Activated naive CD8-positive, alpha-beta T cell treated with anti-CD3 and anti-CD28 coated beads, Interleukin-2, amount 10 ng/mL, durations not matched to agents 7 days and 5 days (primary cell): ENCODE data around the gene SPECC1L. TPM values are rescaled to one million over a fixed set of nuclear protein-coding genes. Genes with fewer than 3 reads are reported as not detected.

Experiments used
- ATAC-seq: fragments of 150-1000 bp; cut with Tn5 transposase; one replicate; pipeline ENCODE4 v1.10.0; 2021; ENCODE audit warnings: low read depth, moderate library complexity
- POLR2A ChIA-PET: fragments of 350-600 bp; sonication (Branson Sonifier 250); formaldehyde crosslinking; loops from one replicate; lab custom pipeline; 2021; ENCODE audit warnings: antibody characterized with exemption; lab: Charles Lee
- DNase-seq: peaks from one replicate; pipeline ENCODE4 v3.0.0; 2021
- H3K27ac Mint-ChIP-seq: one replicate; pipeline ENCODE4 v1.8.0; 2022; ENCODE audit warnings: mild to moderate bottlenecking, mixed read lengths
- H3K27me3 Mint-ChIP-seq: one replicate; pipeline ENCODE4 v1.8.0; 2022; ENCODE audit warnings: mild to moderate bottlenecking, moderate library complexity, mixed read lengths
- H3K36me3 Mint-ChIP-seq: one replicate; pipeline ENCODE4 v1.8.0; 2021; ENCODE audit warnings: mild to moderate bottlenecking, mixed read lengths
- H3K4me1 Mint-ChIP-seq: one replicate; pipeline ENCODE4 v1.8.0; 2021; ENCODE audit warnings: mixed read lengths
- H3K4me3 Mint-ChIP-seq: one replicate; pipeline ENCODE4 v1.8.0; 2022; ENCODE audit warnings: mild to moderate bottlenecking, moderate library complexity, mixed read lengths
- H3K9me3 Mint-ChIP-seq: one replicate; pipeline ENCODE4 v1.8.0; 2021; ENCODE audit warnings: mixed read lengths
- total RNA-seq, 2 experiments: library from RNA; stranded (reverse); gene quantifications; one replicate each; pipeline ENCODE4 v1.2.3, GENCODE V29; 2021

Gene SPECC1L
- total RNA-seq, 2 experiments from 2014 or later, result 55.4 to 59.4 TPM

- no peaks in the 10 kb centered on the region for H3K9me3 Mint-ChIP-seq
- H3K4me1 Mint-ChIP-seq, result peaks cover 22% of the 10 kb centered on the region
- ATAC-seq (no peak), DNase-seq (no peak)
- no peak overlapping the region for H3K27ac Mint-ChIP-seq
- H3K27me3 Mint-ChIP-seq, result no peaks in the 10 kb centered on the region
- no peak overlapping the region for H3K4me3 Mint-ChIP-seq
- peaks cover 10% of the 10 kb centered on the region for H3K36me3 Mint-ChIP-seq
- POLR2A ChIA-PET, result no interaction called here
Measured at GRCh38 chr22:24443668-24444067, 173.0 kb downstream of the SPECC1L start.

GRCh38 chr22:24444251-24444650 is 173.6 kb downstream of the SPECC1L start:
- POLR2A ChIA-PET, result no interaction called here
- Mint-ChIP-seq H3K27me3 (no peaks in the 10 kb centered on the region), H3K4me1 (peaks cover 20% of the 10 kb centered on the region), H3K9me3 (no peaks in the 10 kb centered on the region), H3K27ac (no peak overlapping the region), H3K36me3 (peaks cover 10% of the 10 kb centered on the region), H3K4me3 (no peak overlapping the region)
- no peak for ATAC-seq
- no peak for DNase-seq

- H3K36me3 Mint-ChIP-seq, result peaks cover 10% of the 10 kb centered on the region
- no peak overlapping the region for H3K27ac Mint-ChIP-seq
- H3K4me3 Mint-ChIP-seq, result no peak overlapping the region
- POLR2A ChIA-PET, result no interaction called here
- no peak for DNase-seq
- H3K4me1 Mint-ChIP-seq, result peaks cover 19% of the 10 kb centered on the region
- no peaks in the 10 kb centered on the region for H3K9me3 Mint-ChIP-seq
- H3K27me3 Mint-ChIP-seq, result no peaks in the 10 kb centered on the region
- no peak for ATAC-seq
Measured at GRCh38 chr22:24444729-24445466, 174.3 kb downstream of the SPECC1L start.

- H3K9me3 Mint-ChIP-seq, result peaks cover 2% of the 10 kb centered on the region
- H3K4me1 Mint-ChIP-seq, result peaks cover 16% of the 10 kb centered on the region
- H3K36me3 Mint-ChIP-seq, result peaks cover 12% of the 10 kb centered on the region
- POLR2A ChIA-PET, result interaction anchor here (1.0 kb wide), 1 partner anchor 11 kb away, joined by 3 read pairs; no protein-coding TSS in a partner anchor
- H3K4me3 Mint-ChIP-seq, result no peak overlapping the region
- ATAC-seq (peak; percentile 79), DNase-seq (no peak)
- H3K27me3 Mint-ChIP-seq, result no peaks in the 10 kb centered on the region
- no peak overlapping the region for H3K27ac Mint-ChIP-seq
Measured at GRCh38 chr22:24445481-24446259, 175.0 kb downstream of the SPECC1L start.

- POLR2A ChIA-PET, result interaction anchor here (1.0 kb wide), 1 partner anchor 12 kb away, joined by 3 read pairs; no protein-coding TSS in a partner anchor
- Mint-ChIP-seq H3K4me1 (peaks cover 11% of the 10 kb centered on the region), H3K27ac (no peak overlapping the region), H3K36me3 (peaks cover 7% of the 10 kb centered on the region), H3K4me3 (no peak overlapping the region), H3K27me3 (no peaks in the 10 kb centered on the region), H3K9me3 (peaks cover 2% of the 10 kb centered on the region)
- ATAC-seq, result no peak
- DNase-seq, result no peak
Measured at GRCh38 chr22:24446260-24446611, 175.6 kb downstream of the SPECC1L start.

GRCh38 chr22:24450610-24451009 is 180.0 kb downstream of the SPECC1L start:
- H3K27ac Mint-ChIP-seq, result no peak overlapping the region
- peaks cover 2% of the 10 kb centered on the region for H3K9me3 Mint-ChIP-seq
- peaks cover 3% of the 10 kb centered on the region for H3K36me3 Mint-ChIP-seq
- ATAC-seq, result no peak
- H3K4me1 Mint-ChIP-seq, result peaks cover 6% of the 10 kb centered on the region
- no peak overlapping the region for H3K4me3 Mint-ChIP-seq
- POLR2A ChIA-PET, result no interaction called here
- no peaks in the 10 kb centered on the region for H3K27me3 Mint-ChIP-seq
- DNase-seq, result no peak

GRCh38 chr22:24451162-24451561 is 180.5 kb downstream of the SPECC1L start:
- no peak overlapping the region for H3K4me3 Mint-ChIP-seq
- POLR2A ChIA-PET, result no interaction called here
- H3K36me3 Mint-ChIP-seq, result peaks cover 3% of the 10 kb centered on the region
- DNase-seq (no peak), ATAC-seq (no peak)
- no peaks in the 10 kb centered on the region for H3K27me3 Mint-ChIP-seq
- H3K9me3 Mint-ChIP-seq, result peaks cover 2% of the 10 kb centered on the region
- H3K4me1 Mint-ChIP-seq, result peaks cover 6% of the 10 kb centered on the region
- H3K27ac Mint-ChIP-seq, result no peak overlapping the region

GRCh38 chr22:24453853-24454252 is 183.2 kb downstream of the SPECC1L start:
- no peaks in the 10 kb centered on the region for H3K27me3 Mint-ChIP-seq

GRCh38 chr22:24455039-24455438 is 184.4 kb downstream of the SPECC1L start:
- POLR2A ChIA-PET, result no interaction called here
- Mint-ChIP-seq H3K36me3 (peaks cover 3% of the 10 kb centered on the region), H3K4me3 (no peak overlapping the region), H3K27ac (no peak overlapping the region), H3K4me1 (peaks cover 8% of the 10 kb centered on the region), H3K27me3 (no peaks in the 10 kb centered on the region), H3K9me3 (peaks cover 2% of the 10 kb centered on the region)
- DNase-seq, result no peak
- no peak for ATAC-seq

More at GRCh38 chr22:24453853-24454252, 183.2 kb downstream of the SPECC1L start:
- POLR2A ChIA-PET, result no interaction called here
- no peak for DNase-seq
- H3K9me3 Mint-ChIP-seq, result peaks cover 2% of the 10 kb centered on the region
- H3K4me1 Mint-ChIP-seq, result peaks cover 6% of the 10 kb centered on the region
- H3K27ac Mint-ChIP-seq, result no peak overlapping the region
- H3K36me3 Mint-ChIP-seq, result peaks cover 3% of the 10 kb centered on the region
- ATAC-seq, result no peak
- H3K4me3 Mint-ChIP-seq, result no peak overlapping the region

- DNase-seq, result no peak
- ATAC-seq, result no peak
- Mint-ChIP-seq H3K4me3 (no peak overlapping the region), H3K27me3 (no peaks in the 10 kb centered on the region), H3K4me1 (peaks cover 9% of the 10 kb centered on the region), H3K27ac (no peak overlapping the region), H3K9me3 (no peaks in the 10 kb centered on the region), H3K36me3 (no peaks in the 10 kb centered on the region)
- POLR2A ChIA-PET, result interaction anchor here (1.2 kb wide), 1 partner anchor 28 kb away, joined by 3 read pairs; the partner anchor contains the start of gene ADORA2A
Measured at GRCh38 chr22:24455751-24456426, 185.3 kb downstream of the SPECC1L start.

- Mint-ChIP-seq H3K4me1 (peaks cover 8% of the 10 kb centered on the region), H3K9me3 (peaks cover under 1% of the 10 kb centered on the region), H3K4me3 (no peak overlapping the region), H3K27ac (no peak overlapping the region), H3K27me3 (no peaks in the 10 kb centered on the region), H3K36me3 (no peaks in the 10 kb centered on the region)
- ATAC-seq (no peak), DNase-seq (no peak)
- POLR2A ChIA-PET, result no interaction called here
Measured at GRCh38 chr22:24457894-24458420, 187.3 kb downstream of the SPECC1L start.

GRCh38 chr22:24459911-24460310 is 189.3 kb downstream of the SPECC1L start:
- Mint-ChIP-seq H3K9me3 (peaks cover 2% of the 10 kb centered on the region), H3K36me3 (no peaks in the 10 kb centered on the region), H3K27ac (no peak overlapping the region), H3K4me1 (peaks cover 7% of the 10 kb centered on the region), H3K27me3 (no peaks in the 10 kb centered on the region), H3K4me3 (no peak overlapping the region)
- no peak for ATAC-seq
- POLR2A ChIA-PET, result no interaction called here
- DNase-seq, result no peak

GRCh38 chr22:24460418-24461089 is 189.9 kb downstream of the SPECC1L start:
- POLR2A ChIA-PET, result no interaction called here
- Mint-ChIP-seq H3K27ac (peak overlapping the region; percentile 7), H3K4me3 (peak overlapping the region; percentile 15), H3K36me3 (no peaks in the 10 kb centered on the region), H3K27me3 (no peaks in the 10 kb centered on the region), H3K9me3 (peaks cover 2% of the 10 kb centered on the region), H3K4me1 (peaks cover 8% of the 10 kb centered on the region)
- DNase-seq (no peak), ATAC-seq (peak; percentile 68)
